K562 (cell line): ENCODE data around the gene TECPR1. TPM values are rescaled to one million over a fixed set of nuclear protein-coding genes. Genes with fewer than 3 reads are reported as not detected.

Experiments
- ATAC-seq: fragments of 200-7000 bp; cut with Tn5 transposase; 3 replicates; pipeline ENCODE4 v1.9.1; 2020; ENCODE audit warnings: moderate library complexity
- BruUV-seq: library from RNA; stranded (reverse); fragments of 400-500 nt; replicated peaks from 2 replicates; lab custom pipeline; 2021; lab: Mats Ljungman, UMichigan
- CTCF ChIA-PET: fragments of 300-600 bp; formaldehyde crosslinking; extraction: SDS; loops from one replicate; lab custom pipeline; 2021; ENCODE audit warnings: low intra/inter-chr PET ratio; lab: Yijun Ruan, JAX
- POLR2A ChIA-PET: fragments of 300-600, 350-650 bp; sonication (Branson Sonifier 250); formaldehyde crosslinking; extraction: SDS; loops from one replicate; lab custom pipeline; 2021; ENCODE audit warnings: antibody characterized with exemption, inconsistent platforms; lab: Yijun Ruan, JAX
- DNase-seq, 4 experiments: peaks; one replicate each; pipeline versions ENCODE4 v3.0.0 to v3.0.0-alpha.2; 2011 to 2018; ENCODE audit warnings: low spot score in 3 of 4, mixed read lengths in 3 of 4; ENCODE audit errors: extremely low read depth in 1 of 4
- FAIRE-seq: peaks from 2 replicates; lab custom pipeline; 2011; peaks lifted over from hg19 to GRCh38; lab: Jason Lieb, UNC
- H2AFZ ChIP-seq: 2 replicates; pipeline ENCODE4 v1.6.0; 2011; ENCODE audit warnings: low read depth, low read length, control low read depth, inconsistent platforms
- H3K27ac ChIP-seq: fragments of 200-600 bp; 3 replicates; pipeline ENCODE4 v1.8.0; 2011; ENCODE audit warnings: low read depth, mild to moderate bottlenecking, control low read depth, inconsistent platforms, low read length, moderate library complexity, mixed read lengths; ENCODE audit errors: extremely low read depth
- H3K27me3 ChIP-seq, 2 experiments: fragments of 300-600 bp in 1 of 2; 2 replicates in 1 of 2; 3 replicates in 1 of 2; pipeline versions ENCODE4 v1.6.0 to v1.8.0; 2011; ENCODE audit warnings: inconsistent platforms in 2 of 2, low read length in 2 of 2, mild to moderate bottlenecking in 1 of 2, mixed read lengths in 1 of 2, moderate library complexity in 1 of 2; ENCODE audit not compliant: control insufficient read depth in 2 of 2, insufficient read depth in 2 of 2
- H3K36me3 ChIP-seq: fragments of 300-600 bp; 3 replicates; pipeline ENCODE4 v1.8.0; 2011; ENCODE audit warnings: mild to moderate bottlenecking, low read length, inconsistent platforms; ENCODE audit not compliant: control insufficient read depth, insufficient read depth
- H3K4me1 ChIP-seq, 2 experiments: fragments of 200-600 bp in 1 of 2; replicated peaks in 1 of 2; 2 replicates in 1 of 2; 3 replicates in 1 of 2; pipeline versions ENCODE4 v1.5.1 to v1.8.0; 2011; ENCODE audit warnings: inconsistent platforms in 2 of 2, low read length in 2 of 2, mild to moderate bottlenecking in 1 of 2, mixed read lengths in 1 of 2, moderate library complexity in 1 of 2; ENCODE audit not compliant: control insufficient read depth in 2 of 2, insufficient read depth in 2 of 2
- H3K4me2 ChIP-seq: 2 replicates; pipeline ENCODE4 v1.6.1; 2011; ENCODE audit warnings: low read length, control low read depth, inconsistent platforms, mixed read lengths; ENCODE audit not compliant: insufficient read depth
- H3K4me3 ChIP-seq: fragments of 200-600 bp; sonication (generic), shearing (Covaris generic); 2 replicates; pipeline ENCODE4 v1.5.1; 2016; ENCODE audit warnings: control low read depth, inconsistent platforms
- H3K79me2 ChIP-seq: fragments of 200-600 bp; 3 replicates; pipeline ENCODE4 v1.8.0; 2011; ENCODE audit warnings: low read length, inconsistent platforms; ENCODE audit not compliant: control insufficient read depth, insufficient read depth
- H3K9ac ChIP-seq, 2 experiments: 2 replicates each; pipeline versions ENCODE4 v1.6.0 to v1.6.1; 2011; ENCODE audit warnings: low read depth in 2 of 2, low read length in 2 of 2, control low read depth in 1 of 2, inconsistent platforms in 1 of 2, mild to moderate bottlenecking in 1 of 2, mixed read lengths in 1 of 2; ENCODE audit not compliant: insufficient read depth in 1 of 2
- H3K9me1 ChIP-seq: one replicate; pipeline ENCODE4 v1.6.0; 2011; ENCODE audit warnings: inconsistent platforms, mild to moderate bottlenecking, low read length, moderate library complexity; ENCODE audit not compliant: control insufficient read depth, insufficient read depth
- H3K9me3 ChIP-seq: replicated peaks from 2 replicates; pipeline ENCODE4 v1.5.1; 2011; ENCODE audit warnings: low read depth, low read length, inconsistent platforms; ENCODE audit not compliant: control insufficient read depth, insufficient read depth
- H4K20me1 ChIP-seq: replicated peaks from 2 replicates; pipeline ENCODE4 v1.6.1; 2011; ENCODE audit warnings: low read length, inconsistent platforms, mixed read lengths; ENCODE audit not compliant: control insufficient read depth, insufficient read depth
- GATA2 ChIP-seq: sonication (generic); formaldehyde crosslinking; IDR thresholded peaks from 2 replicates; pipeline ENCODE4 v1.4.0; 2020; ENCODE audit warnings: mild to moderate bottlenecking, missing genetic modification reagents
- HBP1 ChIP-seq: fragments of 450-650 bp; formaldehyde crosslinking; IDR thresholded peaks from 2 replicates; pipeline ENCODE4 v1.4.0; 2022; ENCODE audit warnings: missing genetic modification characterization
- MLX ChIP-seq, 2 experiments: fragments of 450-650 bp in 1 of 2; sonication (generic) in 1 of 2; formaldehyde crosslinking; conservative IDR thresholded peaks; 2 replicates each; pipeline versions ENCODE4 v1.4.0 to v1.8.1; 2020 to 2022; ENCODE audit warnings: mild to moderate bottlenecking in 1 of 2, missing genetic modification reagents in 1 of 2
- SMAD1 ChIP-seq: fragments of 150-350 bp; IDR thresholded peaks from 2 replicates; pipeline ENCODE4 v1.6.1; 2014; ENCODE audit warnings: low read length, low read depth; ENCODE audit not compliant: partially characterized antibody
- WGBS: fragments of 100-300 bp; shearing (Covaris generic); methylation state at CpG from one replicate; pipeline ENCODE4 v1.1.6; 2016; ENCODE audit warnings: low coverage, mixed read lengths; ENCODE audit not compliant: insufficient coverage; ENCODE audit errors: missing lambda C conversion rate; 5-methylcytosine and 5-hydroxymethylcytosine counted together
- in situ Hi-C: fragments of 300-500 bp; cut with MboI; formaldehyde crosslinking; loops from 4 replicates; pipeline ENCODE4 v1.15.0; 2018; ENCODE audit warnings: inconsistent platforms, mixed read lengths
- intact Hi-C: fragments of 100-400 bp; cut with micrococcal nuclease; formaldehyde crosslinking; loops from 2 replicates; pipeline ENCODE4 v1.14.2; 2022
- polyA plus RNA-seq, 8 experiments: library from polyadenylated mRNA; depleted of rRNA in 4 of 8; stranded (reverse) in 5 of 8; unstranded in 3 of 8; fragments of >200 nt; fragmentation: Nextera tagmentation in 2 of 8; fragmentation: Illumina TruSeq in 1 of 8; extraction: Ambion mirVana in 2 of 8; extraction: Trizol in 1 of 8; gene quantifications; 2 replicates each; pipeline versions ENCODE4 v1.2.1 to v1.2.3, GENCODE V29; 2011 to 2014; ENCODE audit warnings: inconsistent platforms in 1 of 8, missing spikeins in 1 of 8
- total RNA-seq, 7 experiments: library from RNA; depleted of rRNA in 6 of 7; stranded (reverse); fragments of >200 nt in 6 of 7; fragmentation: Illumina TruSeq in 2 of 7; extraction: Trizol in 2 of 7; gene quantifications; 2 replicates each; pipeline versions ENCODE4 v1.2.1 to v1.2.3, GENCODE V29; 2011 to 2021; ENCODE audit warnings: low replicate concordance in 1 of 7

TECPR1 gene
- total and polyA plus RNA-seq, 9 of the 15 experiments (the other 6 are each of a cell fraction or from before 2014, with no cell fraction given): 0.17 to 15.0 (median 2.2) TPM

GRCh38 chr7:98189559-98189958 lies 62.5 kb downstream of the TECPR1 start:
- no TSS peak for BruUV-seq
- CTCF ChIA-PET: no interaction called here
- H3K4me3 ChIP-seq: no peak overlapping the region
- DNase-seq: no peak
- no peaks in the 10 kb centered on the region for H3K9me1 ChIP-seq
- intact Hi-C loops (no loop called here), in situ Hi-C loops (no loop called here)
- peaks cover 3% of the 10 kb centered on the region in 2 experiments; a peak in 2 of 5 replicates for H3K4me1 ChIP-seq
- FAIRE-seq: no peak
- peaks cover 44% of the 10 kb centered on the region; the same call in 2 of the 3 replicates for H3K36me3 ChIP-seq
- no peak overlapping the region for H3K27ac ChIP-seq
- no peaks in the 10 kb centered on the region for H3K9me3 ChIP-seq
- no peak overlapping the region for H2AFZ ChIP-seq
- no peak for TF ChIP-seq MLX (CRISPR knock-in tag; conservative IDR thresholded peaks at IDR 0.05)
- TF ChIP-seq SMAD1: no peak
- no peak for TF ChIP-seq GATA2
- no peak for TF ChIP-seq HBP1
- POLR2A ChIA-PET: no interaction called here
- ATAC-seq: no peak
- 90% methylated on average over 11 of the region's 11 CpGs for WGBS
- H3K79me2 ChIP-seq: no peaks in the 10 kb centered on the region
- no peak overlapping the region for H3K9ac ChIP-seq
- H4K20me1 ChIP-seq: 0 out of 2 replicates have a peak, but pooled peaks cover 4% of the 10 kb centered on the region
- H3K4me2 ChIP-seq: no peak overlapping the region
- H3K27me3 ChIP-seq: no peaks in the 10 kb centered on the region
